HG03175 (cell line): ENCODE measurements around the gene CCL14.
"Not testable (repeated sequence)": the region's sequence is repeated elsewhere in the genome, so short reads cannot be mapped to it uniquely, and the experiment has no call there.

ENCODE experiments used
- ATAC-seq: cut with Tn5 transposase; IDR thresholded peaks from one replicate; pipeline ENCODE4 v1.9.1; 2021; ENCODE audit warnings: mild to moderate bottlenecking, moderate library complexity; ENCODE audit not compliant: unreplicated experiment

The CCL14 gene

GRCh38 chr17:35944151-35944550 is 42.4 kb downstream of the CCL14 start:
- no peak for ATAC-seq

GRCh38 chr17:35943537-35943936 is 43.0 kb downstream of the CCL14 start, which contains the start of gene LYZL6:
LYZL6 (minus strand) TSS chr17:35943713; CDS start chr17:35939356, 4,357 bp downstream.
- no peak for ATAC-seq

GRCh38 chr17:35942588-35943186 is 43.8 kb downstream of the CCL14 start:
- no peak for ATAC-seq

- not testable (repeated sequence) for ATAC-seq
Observed at GRCh38 chr17:35938492-35938891, 48.0 kb downstream of the CCL14 start.

GRCh38 chr17:35936063-35936462 is 50.5 kb downstream of the CCL14 start:
- ATAC-seq, result no peak

GRCh38 chr17:35934760-35935159 is 51.8 kb downstream of the CCL14 start:
- no peak for ATAC-seq
